NCI-H82 treated with DMSO at 0.1 percent for 48 hours (cell line): ENCODE data around the gene CALML6.
"Not testable (repeated sequence)": the region's sequence is repeated elsewhere in the genome, so short reads cannot be mapped to it uniquely, and the experiment has no call there.

Experiments
- DNase-seq: peaks from one replicate; lab custom pipeline; 2025; ENCODE audit not compliant: unreplicated experiment; lab: John Stamatoyannopoulos, UW

Gene CALML6

DNA sequence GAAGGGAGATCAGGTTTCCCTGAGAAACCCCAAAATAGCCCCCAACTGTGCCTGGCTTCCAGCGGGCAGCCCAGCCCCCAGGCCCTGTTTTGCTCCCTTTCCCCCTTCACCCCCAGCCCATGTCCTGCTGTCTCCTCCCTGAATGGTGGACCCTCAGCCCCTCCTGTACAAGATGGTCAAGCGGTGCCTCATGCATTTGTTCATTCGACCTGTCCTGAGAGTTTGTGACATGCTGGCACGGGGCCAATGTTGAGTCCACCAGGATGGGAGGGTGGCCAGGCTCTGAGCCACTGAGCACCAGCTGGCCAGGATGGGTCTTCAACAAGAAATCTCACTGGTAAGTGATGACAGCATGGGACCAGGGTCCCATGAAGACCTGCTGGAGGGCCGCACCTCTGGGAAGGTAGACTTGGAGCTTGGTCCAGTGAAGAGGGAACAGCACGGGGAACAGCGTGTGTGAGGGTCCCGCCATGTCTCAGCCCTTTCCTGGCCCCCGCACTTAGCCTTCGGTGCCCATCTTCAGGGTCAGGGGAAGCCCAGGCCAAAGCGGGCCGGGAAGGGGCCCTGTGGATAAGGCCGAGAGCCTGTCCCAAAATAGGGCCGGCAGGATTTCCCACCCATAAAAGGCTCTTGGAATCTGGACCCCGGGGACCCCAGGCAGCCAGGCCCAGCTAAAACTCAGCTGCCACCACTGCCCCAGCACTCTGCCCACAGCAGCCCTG lies at the start of gene CALML6:
TSS of gene CALML6 (plus strand) at position 290 of the 722 bp plus-strand sequence. CDS start at position 311, 21 bp downstream.
- no peak for DNase-seq

- DNase-seq: no peak
These were observed 47.9 kb upstream of the CALML6 start for GRCh38 chr1:1867164-1867563.

- DNase-seq: no peak
These were observed 45.6 kb upstream of the CALML6 start for GRCh38 chr1:1869469-1869868.

- no peak for DNase-seq
These were observed 42.6 kb upstream of the CALML6 start for GRCh38 chr1:1872329-1872994.

- no peak for DNase-seq
These were observed 41.9 kb upstream of the CALML6 start for GRCh38 chr1:1873186-1873585.

DNA sequence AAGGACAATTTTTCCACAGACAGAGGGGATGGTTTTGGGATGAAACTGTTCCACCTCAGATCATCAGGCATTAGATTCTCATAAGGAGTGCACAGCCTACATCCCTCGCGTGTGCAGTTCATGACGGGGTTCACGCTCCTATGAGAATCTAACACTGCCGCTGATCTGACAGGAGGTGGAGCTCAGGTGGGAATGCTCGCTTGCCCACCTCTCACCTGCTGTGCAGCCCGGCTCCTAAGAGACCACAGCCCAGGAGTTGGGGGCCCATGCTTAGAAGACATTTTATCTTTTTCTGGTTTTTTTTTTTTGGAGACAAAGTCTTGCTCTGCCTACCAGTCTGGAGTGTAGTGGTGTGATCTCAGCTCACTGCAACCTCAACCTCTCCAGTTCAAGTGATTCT lies 40.2 kb upstream of the CALML6 start:
- no peak for DNase-seq

GRCh38 chr1:1875932-1876331 lies 39.1 kb upstream of the CALML6 start:
- DNase-seq: no peak

GRCh38 chr1:1876335-1876930 lies 38.6 kb upstream of the CALML6 start:
- no peak for DNase-seq

DNA sequence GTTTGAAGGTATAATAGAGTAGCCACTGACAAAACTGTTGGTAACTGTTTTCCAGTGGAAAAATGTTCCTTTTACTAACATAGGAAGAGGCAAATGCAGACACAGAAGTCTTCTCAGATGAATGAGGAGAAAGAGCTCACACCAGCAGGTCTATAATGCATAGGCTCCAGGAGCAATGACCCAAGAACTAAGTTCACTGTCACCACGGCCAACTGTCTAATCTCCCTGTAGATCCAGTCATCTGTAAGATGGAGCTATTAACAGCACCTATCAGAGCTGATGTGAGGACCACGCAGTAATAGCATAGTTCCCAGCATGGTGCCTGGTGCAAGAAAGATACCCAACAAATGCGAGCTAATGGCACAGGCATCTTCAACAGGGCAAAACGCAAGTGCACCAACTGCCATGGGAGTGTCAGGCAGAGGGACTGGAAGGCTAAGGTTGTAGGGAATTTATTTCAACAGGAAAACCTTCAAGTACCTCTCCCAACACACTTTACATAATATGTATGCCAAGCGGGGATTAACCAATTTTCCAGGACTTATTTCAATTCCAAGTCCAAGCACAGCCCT lies 37.1 kb upstream of the CALML6 start:
- DNase-seq: no peak

- no peak for DNase-seq
These were observed 35.1 kb upstream of the CALML6 start for GRCh38 chr1:1879942-1880341.

DNA sequence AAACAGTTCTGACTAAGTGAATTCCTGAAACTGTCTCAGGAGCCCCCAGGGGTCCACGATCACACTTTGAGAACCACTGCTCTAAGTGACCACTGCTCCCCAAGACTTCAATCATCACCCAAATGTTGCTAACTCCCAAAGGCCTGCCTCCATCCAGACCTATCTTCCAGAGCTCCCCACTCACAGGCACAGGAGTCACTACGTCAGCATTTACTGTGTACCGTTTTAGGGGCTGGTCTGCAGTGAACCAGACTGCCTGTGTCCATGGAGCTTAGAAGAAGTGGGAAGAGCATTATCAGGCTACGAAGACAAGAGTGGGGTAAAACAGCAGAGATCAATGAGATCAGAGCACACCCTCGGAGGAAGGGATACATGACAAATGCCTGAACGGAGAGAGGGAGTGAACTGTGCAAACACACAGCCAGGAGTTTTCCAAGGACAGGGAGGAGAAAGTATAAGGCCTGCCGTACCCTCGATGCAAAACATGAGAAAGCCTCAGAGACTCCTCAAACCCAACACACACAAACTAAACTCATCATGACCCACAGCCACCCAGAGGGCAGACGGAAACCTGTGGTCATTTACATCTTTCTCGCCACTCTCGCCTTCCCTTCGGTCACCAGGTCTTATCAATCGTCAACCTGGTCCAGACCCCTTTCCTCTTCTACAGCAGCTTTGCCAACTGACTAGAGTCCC lies 34.3 kb upstream of the CALML6 start:
- no peak for DNase-seq

GRCh38 chr1:1881727-1882126 lies 33.3 kb upstream of the CALML6 start:
- peak; percentile 33 for DNase-seq

GRCh38 chr1:1883092-1883873 lies 31.8 kb upstream of the CALML6 start:
- no peak for DNase-seq

DNA sequence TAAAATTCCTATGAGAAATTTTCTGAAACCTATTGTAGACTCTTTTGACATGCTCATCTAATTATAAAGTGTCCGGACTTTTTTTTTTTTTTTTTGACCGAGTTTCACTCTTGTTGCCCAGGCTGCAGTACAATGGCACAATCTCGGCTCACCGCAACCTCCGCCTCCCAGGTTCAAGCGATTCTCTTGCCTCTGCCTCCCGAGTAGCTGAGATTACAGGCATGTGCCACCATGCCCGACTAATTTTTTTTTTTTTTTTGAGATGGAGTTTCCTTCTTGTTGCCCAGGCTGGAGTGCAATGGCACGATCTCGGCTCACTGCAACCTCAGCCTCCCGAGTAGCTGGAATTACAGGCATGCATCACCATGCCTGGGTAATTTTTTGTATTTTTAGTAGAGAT lies 31.2 kb upstream of the CALML6 start:
- DNase-seq: not testable (repeated sequence)

- no peak for DNase-seq
These were observed 25.8 kb upstream of the CALML6 start for GRCh38 chr1:1889090-1889750.

- no peak for DNase-seq
These were observed 25.1 kb upstream of the CALML6 start for GRCh38 chr1:1889847-1890505.

GRCh38 chr1:1890506-1891348 lies 24.3 kb upstream of the CALML6 start, which contains the start of gene GNB1:
GNB1 (minus strand) TSS chr1:1891087; CDS start chr1:1825453, 65,634 bp downstream.
- DNase-seq: peak; percentile 62

GRCh38 chr1:1891349-1892078 lies 23.5 kb upstream of the CALML6 start:
- DNase-seq: peak; percentile 23
